Mucosa of gallbladder (tissue), 1 donor: Measurements from ENCODE around the gene IMP4. TPM values are rescaled to one million over a fixed set of nuclear protein-coding genes. Genes with fewer than 3 reads are reported as not detected.

Experiments
- DNase-seq: peaks from one replicate; pipeline ENCODE4 v3.0.0-alpha.2; 2020; ENCODE audit warnings: low spot score
- total RNA-seq: library from RNA; stranded (reverse); gene quantifications from one replicate; pipeline ENCODE4 v1.2.1, GENCODE V29; 2021
- donor health status: DM: no; HTN: no; CAD: no.

The IMP4 gene
- total RNA-seq, 1 donor from 2014 or later: 59.7 TPM

DNA sequence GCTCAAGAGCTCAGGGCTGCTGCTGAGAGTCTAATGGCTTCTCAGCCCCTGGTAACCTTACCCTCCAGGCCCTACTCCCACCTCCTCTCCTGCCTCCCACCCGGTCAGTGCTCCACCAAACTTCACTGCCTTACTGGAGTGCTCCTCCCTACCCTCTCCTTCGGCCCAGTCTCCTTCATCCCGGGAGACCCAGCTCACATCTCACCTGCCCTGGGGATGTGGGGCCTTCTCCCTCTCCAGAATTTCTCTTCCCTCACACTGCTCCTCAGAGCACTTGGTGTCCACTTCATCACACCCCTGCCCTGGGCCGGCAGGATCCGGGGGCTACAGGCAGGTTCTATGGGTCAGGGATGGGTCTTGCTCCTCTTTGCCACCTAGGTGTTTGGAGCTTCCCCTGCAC, 34.8 kb downstream of the IMP4 start:
- no peak for DNase-seq

DNA sequence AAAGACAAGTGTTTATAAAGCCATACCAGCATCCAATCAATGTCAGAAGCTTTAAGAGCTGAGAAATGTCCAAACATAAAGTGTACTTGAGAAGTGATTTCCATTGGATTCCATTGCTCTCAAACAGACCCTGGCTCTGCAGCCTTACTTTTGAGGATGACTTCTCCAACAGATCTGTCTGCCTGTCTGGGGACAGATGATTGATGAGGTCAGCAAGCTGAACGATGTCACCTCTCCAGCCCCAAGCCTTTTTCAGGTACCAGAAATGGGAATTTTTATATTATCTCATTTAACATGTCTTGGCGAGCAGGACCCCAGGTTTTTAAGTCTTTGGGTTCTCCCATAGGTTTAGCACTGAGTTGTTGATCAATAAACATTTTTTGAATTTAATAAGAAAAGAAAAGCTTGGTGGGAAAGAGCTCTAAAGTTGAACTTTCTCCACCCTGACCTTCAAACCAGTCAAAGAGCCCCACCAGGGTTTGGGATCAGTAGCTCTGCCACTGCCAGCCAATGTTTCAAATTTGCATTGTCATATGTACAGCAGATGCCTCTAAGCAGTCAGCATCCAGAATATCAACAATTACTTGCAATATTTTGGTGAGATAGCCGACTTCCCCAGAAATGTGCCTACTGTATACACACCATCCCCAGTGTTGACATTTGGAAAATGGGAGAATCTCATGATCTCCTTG, 35.7 kb downstream of the IMP4 start:
- DNase-seq: no peak

DNA sequence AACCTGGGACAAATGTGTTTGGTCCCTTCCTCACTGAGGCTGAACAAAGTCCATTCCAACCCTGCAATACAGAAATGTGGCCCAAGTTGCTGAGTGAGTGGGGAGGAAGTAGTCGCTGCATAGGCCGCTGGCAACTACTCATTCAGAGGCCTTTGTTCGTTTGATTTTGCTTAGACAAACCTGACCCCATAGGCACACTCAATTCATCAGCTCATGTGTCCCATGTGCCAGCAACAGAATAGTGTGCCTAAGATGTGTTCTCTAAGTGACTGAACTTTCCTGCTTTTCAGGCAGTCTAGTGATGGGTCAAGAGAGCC, 36.2 kb downstream of the IMP4 start:
- no peak for DNase-seq

DNA sequence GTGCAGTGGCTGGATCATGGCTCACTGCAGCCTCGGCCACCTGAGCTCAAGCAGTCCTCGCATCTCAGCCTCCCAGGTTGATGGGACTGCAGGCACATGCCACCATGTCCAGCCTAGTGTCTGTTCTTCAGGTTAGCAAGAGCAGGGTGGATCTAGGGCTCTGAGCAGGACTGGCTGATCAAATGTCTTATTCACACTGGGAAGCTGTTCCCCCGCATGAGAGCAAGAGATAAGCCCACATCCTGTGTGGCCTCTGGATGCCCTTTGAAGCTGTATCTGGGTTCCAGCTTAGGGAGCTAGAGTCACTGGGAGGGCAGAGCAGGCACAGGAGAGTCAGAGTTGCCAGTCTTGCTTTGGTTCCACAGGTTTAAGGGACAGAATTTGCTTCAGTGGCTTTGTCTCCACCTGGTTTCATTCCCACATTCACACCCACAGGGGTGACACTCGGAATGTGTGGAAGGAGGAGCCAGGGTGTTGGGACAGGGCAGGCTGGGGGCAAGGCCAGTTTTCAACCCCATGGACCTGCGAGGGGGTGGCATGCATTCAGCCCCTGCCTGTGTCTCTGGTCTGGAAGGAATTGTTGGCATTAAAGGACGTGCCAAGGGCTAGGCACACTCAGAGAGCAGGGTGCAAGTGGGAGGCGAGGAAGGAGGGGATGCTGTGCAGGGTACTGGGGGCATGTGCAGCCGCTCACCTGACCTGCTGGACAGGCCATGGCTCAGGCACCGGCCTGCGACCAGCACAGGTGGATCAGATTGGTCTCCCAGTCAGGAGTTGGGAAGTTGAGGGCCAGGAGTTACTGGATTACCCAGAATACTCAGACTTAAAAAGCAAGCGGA, 37.6 kb downstream of the IMP4 start:
- DNase-seq: no peak

DNA sequence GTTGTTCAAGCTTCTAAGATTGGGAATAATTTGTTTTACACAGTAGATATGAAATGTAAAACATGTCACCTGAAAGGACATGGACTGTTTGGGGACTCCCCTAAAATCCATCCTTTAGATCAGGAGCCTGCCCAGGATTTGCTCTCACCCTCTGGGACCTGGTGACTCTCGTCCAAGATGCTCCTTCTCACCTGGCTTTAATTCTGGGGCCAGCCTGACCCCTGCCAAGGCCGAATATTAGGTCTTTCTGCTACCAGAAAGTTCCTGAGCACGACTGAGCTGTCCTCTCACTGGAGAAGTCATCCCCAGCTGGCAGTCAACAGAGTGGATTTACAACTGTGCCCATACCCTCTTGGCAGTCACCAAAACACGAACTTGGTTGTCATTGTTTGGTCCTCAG, 38.4 kb downstream of the IMP4 start:
- no peak for DNase-seq

DNA sequence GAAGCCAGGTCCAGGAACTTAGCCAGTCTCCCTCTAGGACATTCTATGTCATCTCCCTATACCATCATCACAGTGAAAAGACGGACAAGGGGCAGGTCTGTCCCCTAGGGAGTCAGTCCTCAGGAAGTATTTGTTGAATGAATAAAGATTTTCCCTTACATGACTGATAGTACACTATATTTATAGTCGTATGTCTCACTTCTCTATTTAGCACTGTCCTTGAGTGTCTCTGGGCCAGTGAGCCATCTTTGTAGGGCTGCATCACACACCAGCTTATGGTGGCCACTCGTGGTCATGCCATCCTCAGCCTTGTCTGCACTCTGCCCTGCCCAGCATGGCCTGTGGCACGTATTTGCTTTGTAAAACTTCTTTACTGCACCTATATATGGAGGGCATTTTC, 38.9 kb downstream of the IMP4 start:
- no peak for DNase-seq

DNA sequence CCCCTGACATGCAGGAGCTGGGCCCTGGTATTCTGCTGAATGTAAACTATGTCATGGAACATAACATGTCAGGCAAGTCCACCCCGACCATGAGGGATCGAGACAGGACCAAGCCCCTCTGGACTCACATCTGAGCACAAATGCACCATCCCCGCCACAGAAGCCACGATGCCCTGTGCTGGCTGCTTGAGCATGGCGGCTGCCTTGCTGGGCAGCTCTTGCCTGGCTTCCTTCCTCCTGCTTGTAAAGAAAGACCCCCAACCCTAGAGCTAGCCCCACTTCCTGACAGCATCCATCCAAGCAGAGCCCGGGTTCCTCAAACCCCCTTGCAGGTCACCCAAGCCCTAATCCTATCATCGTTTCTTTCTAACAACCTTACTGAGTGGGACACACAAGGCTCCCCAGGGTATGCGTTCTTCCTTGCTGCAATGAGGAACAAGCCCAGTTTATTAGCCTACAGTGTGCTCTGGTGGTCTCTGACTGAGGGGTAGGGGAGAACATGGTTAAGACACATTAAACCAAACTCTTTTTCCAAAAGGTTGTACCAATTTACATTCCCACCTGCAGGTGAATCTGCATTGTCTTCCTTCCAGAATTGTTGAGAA, 39.7 kb downstream of the IMP4 start:
- no peak for DNase-seq

DNA sequence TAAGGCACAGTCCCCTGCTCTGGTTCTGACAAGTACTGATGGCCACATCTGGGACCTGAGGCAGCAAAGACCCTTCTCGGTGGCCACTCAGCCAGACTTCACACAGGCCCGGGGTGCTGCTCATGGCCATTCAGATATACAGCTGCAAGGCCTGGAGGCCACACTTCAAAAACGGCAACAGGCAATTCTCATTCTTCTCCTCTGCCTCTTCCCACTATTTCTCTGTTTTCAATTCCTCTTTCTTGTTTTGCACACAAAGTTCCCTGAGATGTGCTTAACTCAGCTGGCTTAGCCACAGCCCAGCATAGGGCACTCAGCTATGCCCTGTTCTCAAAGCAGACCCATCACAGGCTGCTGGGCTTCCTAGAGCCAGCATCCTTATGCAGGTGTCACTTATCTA, 43.0 kb downstream of the IMP4 start:
- DNase-seq: no peak

DNA sequence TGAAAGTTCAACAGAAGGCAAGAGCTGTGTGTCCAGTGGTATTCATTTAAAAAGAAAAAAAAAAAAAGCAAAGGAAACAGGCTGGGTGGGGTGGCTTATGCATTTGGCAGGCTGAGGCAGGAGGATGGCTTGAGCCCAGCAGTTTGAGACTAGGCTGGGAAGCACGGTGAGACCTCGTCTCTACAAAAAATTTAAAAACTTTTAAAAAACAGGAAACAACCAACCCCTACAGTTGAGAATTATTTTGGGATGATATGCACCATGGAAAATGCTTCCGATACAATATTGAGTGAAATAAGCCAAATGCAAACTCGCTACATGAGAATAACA, 44.3 kb downstream of the IMP4 start:
- no peak for DNase-seq

DNA sequence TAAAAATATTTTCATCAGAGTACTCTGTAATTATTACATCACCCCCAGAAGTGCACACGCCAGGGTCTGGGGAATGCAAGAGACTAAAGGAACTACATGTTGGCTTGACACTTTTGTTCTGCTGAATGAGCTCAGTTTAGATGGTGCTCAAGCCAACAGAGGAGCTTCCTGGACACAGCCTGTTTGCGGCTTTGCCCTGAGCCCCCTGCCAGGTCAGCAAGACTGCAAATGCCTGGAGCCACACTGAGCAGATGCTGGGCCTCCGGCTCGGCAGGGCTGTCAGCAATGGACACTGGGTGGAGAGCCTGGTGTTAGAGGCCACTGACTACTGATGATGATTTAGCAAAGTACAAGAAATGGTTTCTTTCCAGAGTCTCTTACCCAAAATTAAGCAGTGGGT, 45.1 kb downstream of the IMP4 start:
- DNase-seq: no peak

DNA sequence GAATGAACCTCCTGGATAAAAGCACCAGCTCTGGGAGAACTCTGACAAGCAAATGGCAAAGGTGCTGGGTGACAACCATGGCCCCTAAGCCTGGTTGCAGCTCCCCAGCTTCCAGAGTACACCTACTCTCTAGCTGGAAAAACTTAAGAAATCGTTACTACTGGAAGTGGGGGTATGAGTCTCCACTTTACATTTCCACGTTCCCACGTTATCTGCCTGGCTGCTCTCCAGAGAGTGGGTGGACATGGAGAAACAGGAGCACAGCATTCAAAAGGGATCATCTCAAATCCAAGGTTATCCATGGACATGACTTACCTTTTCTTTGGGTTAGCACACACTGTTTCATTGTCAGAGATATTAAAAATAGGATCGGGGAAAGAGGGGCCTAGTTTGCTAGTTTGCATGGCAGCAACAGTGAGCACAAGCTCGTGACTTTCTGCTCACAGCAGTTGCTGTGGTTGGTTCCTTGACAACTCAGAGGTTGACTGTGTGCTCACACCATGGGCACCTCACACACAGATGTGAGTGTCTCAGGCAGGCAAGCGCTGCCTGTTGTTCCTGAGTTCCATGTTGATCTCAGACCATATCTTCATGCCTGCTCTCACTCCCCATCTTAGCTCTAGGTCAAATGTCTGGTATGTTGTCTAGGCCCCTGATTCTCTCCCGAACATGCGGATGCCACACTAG, 45.7 kb downstream of the IMP4 start:
- DNase-seq: no peak

DNA sequence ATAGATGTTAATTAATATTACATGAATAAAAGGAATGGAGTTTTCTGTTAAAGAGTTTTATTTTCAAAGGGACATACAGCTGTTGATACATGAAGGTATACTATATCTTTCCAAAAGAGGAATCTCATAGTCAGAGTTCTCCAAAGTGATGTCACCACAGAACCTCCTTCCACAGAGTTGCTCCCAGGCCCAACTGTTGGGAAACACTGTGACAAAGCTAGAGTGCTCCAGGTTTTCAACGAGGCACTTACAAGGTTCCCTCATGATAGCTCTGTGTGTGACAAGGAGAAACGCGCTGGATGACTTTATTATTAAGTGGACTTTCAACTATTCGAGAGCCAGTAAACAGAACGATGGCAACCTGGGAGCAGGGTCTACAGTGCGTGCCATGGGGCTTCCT, 46.7 kb downstream of the IMP4 start:
- no peak for DNase-seq

DNA sequence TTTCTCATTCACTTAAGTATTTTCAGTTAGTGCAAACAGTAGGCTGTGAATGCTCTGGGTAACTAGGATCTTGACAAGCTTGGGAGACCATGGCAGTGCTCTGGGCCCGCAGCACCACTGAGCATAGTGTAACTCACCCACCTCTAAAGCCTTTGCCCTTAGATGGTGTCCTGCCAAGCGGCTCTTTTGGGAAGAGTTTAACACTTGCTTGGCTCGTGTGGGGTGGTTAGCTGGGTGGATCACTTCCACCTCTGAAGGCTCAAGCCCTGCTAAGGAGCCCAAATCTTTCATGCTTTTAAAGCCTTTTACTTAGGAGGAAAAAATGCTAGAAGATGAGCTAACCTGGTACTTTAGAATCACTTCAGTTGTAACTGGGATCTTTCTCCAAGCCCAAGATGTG, 47.1 kb downstream of the IMP4 start:
- no peak for DNase-seq

DNA sequence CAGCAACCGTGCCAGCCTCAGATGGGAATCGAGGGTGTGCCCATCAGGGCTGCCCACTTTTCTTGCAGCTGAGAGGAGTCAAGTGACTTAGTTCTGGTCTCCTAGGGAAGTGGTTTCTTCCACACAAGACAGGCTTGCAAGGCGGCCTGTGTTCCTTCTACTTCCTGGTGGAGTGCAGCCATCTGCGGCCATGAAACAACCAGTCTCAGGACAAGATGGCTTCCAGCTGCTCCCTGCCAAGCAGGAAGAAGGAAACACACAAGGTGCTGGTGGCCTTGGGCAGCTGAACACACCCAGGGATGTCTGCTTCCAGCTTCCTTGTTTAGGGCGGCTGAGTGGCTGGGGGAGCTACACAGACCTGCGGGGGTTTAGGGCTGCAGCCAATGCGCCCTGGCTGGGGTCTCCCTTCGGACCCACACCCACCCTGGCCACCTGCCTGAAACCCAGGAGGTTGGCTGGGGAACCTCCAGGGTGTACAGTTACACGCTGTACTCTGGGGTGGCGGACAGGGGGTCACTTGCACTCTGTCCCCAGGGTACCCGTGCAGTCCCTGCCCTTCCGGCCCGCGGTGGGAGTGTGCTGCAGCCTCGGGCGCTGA, 47.9 kb downstream of the IMP4 start:
- DNase-seq: peak; percentile 67

DNA sequence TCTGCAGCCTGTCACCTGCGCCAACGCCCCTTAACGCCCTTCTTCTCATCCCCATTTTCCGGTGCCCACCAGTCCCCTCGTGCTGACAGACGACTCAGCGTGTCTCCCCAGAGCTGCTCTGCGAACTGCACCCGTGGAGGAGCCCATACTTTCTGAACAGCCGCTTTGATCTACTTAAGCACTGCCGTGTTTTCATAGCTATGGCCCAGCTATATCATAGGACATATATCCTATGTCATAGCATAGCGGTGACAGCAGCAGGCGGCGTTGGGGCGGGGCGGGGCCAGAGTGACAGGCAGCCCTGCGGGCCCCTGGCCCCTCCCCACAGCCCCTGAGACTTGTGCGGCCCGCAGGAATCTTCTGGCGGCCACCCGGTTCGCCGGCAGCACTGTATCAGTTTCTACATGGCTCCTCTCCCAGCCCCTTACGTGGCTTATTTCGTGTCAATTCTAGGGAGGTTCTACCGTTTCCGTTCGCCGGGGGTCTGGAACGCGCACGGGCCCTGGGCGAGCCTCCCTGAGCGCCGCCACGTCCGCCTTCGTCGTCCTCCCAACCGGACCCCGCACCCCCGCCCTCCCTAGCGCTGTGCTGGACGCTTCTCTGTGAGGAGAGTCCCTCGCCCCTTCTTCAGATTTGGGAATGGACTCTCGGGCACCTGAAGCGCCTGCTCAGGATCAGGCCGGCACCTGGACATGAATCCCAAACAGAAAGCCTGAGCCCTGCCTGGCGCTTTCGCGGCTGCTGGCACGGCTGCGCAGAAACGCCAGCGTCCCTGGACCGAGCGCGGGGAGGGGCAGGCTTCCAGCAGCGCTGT, 48.6 kb downstream of the IMP4 start:
- peak; percentile 85 for DNase-seq

DNA sequence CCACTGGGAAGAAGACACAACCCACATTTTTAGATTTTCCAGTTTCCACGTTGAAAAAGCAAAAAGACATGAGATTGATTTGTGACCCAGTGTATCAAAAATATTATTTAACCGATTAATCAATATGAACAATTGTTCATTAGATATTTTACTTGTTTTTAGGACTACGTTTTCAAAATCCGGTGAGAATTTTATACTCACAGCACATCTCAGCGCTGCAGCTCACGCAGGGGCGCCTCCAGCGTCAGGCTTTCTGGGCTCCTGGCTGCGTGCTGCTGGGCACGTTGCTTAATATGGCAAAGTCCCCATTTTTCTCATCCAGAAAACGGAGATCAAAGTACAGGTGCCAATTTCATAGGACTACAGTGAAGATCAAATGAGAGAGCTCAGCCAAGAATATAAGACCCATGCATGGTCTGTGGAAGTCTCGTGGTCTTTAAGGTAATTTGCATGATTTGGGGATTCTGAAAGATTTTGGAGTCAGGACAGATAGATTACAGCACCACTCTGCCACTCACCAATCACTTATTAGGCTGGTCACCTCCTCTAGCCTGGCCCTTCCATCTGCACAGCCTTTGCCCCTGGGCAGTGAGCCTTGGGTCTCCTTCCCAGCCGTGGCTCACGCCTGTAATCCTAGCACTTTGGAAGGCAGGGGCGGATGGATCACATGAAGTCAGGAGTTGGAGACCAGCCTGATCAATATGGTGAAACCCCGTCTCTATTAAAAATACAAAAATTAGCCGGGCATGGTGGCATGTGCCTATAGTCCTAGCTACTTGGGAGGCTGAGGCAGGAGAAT, 49.4 kb downstream of the IMP4 start:
- peak; percentile 19 for DNase-seq

DNA sequence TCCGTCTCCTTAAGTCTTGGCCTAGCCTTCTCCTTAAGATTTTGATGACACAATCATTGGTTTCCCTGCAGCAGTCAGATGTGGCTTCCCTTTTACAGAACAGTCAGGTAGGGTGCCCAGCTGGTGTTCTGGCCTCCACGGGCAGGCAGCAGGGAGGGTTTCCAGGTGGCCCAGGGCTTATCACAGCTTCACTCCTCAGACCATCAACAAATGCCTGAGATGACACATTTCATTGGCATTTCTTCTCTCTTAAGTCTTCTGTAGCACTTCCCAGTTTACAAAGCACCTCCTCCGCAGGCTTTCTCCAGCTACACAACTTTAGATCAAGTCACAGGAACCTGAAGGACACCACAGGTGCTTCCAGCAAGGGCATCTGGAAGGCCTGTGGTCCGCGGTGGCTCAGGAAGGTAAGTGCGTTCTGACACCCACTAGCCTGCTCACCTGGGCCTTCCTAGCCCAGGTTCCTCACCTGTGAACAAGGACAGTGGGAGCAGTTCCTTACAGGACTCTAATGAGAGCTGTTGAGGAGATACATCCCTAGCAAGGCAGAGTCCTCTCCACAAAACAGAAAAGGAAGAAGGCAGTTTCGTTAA, 50.7 kb downstream of the IMP4 start:
- DNase-seq: peak; percentile 8
